IMR-90 (cell line): ENCODE data around the gene LUC7L. TPM values are rescaled to one million over a fixed set of nuclear protein-coding genes. Genes with fewer than 3 reads are reported as not detected.
A peak's percentile ranks its signal among the peaks of the same experiment; 100 is the strongest.

Experiments used
- ATAC-seq: fragments of 200-7000 bp; cut with Tn5 transposase; 2 replicates; pipeline ENCODE4 v1.9.1; 2020; ENCODE audit warnings: low read depth, mild to moderate bottlenecking, moderate library complexity
- BruUV-seq: library from RNA; stranded (reverse); fragments of 400-500 nt; replicated peaks from 2 replicates; lab custom pipeline; 2021; lab: Mats Ljungman, UMichigan
- CTCF ChIA-PET: fragments of 300-600 bp; formaldehyde crosslinking; extraction: SDS; loops from one replicate; lab custom pipeline; 2021; ENCODE audit warnings: antibody characterized with exemption; lab: Yijun Ruan, JAX
- POLR2A ChIA-PET: fragments of 300-600 bp; sonication (Branson Sonifier 250); formaldehyde crosslinking; loops from one replicate; lab custom pipeline; 2022; ENCODE audit warnings: antibody characterized with exemption; ENCODE audit not compliant: unreplicated experiment; lab: Charles Lee
- DNase-seq: peaks from one replicate; pipeline ENCODE4 v3.0.0; 2013
- H2AFZ ChIP-seq: replicated peaks from 2 replicates; pipeline ENCODE3; 2013; ENCODE audit warnings: low read length, mild to moderate bottlenecking; ENCODE audit not compliant: poor library complexity
- H2AK5ac ChIP-seq: 2 replicates; pipeline ENCODE4 v1.6.1; 2013; ENCODE audit warnings: low read depth, low read length, inconsistent platforms
- H2AK9ac ChIP-seq: replicated peaks from 2 replicates; pipeline ENCODE3; 2013; ENCODE audit warnings: mild to moderate bottlenecking, low read depth, low read length, moderate library complexity; ENCODE audit not compliant: poor library complexity
- H2BK120ac ChIP-seq: 2 replicates; pipeline ENCODE4 v1.6.1; 2013; ENCODE audit warnings: low read depth, low read length, inconsistent platforms
- H2BK15ac ChIP-seq: 3 replicates; pipeline ENCODE4 v1.6.1; 2013; ENCODE audit warnings: low read depth, low read length, inconsistent platforms
- H2BK20ac ChIP-seq: 2 replicates; pipeline ENCODE4 v1.6.1; 2013; ENCODE audit warnings: low read depth, mild to moderate bottlenecking, inconsistent platforms, low read length, moderate library complexity
- H2BK5ac ChIP-seq: 2 replicates; pipeline ENCODE4 v1.6.1; 2013; ENCODE audit warnings: mild to moderate bottlenecking, low read depth, low read length, inconsistent platforms; ENCODE audit not compliant: poor library complexity, severe bottlenecking
- H3K14ac ChIP-seq: replicated peaks from 2 replicates; pipeline ENCODE4 v1.6.1; 2013; ENCODE audit warnings: low read depth, low read length, inconsistent platforms
- H3K18ac ChIP-seq: 2 replicates; pipeline ENCODE4 v1.6.1; 2013; ENCODE audit warnings: low read depth, low read length, control low read depth
- H3K23ac ChIP-seq: 2 replicates; pipeline ENCODE4 v1.6.1; 2013; ENCODE audit warnings: low read depth, low read length, inconsistent platforms
- H3K27ac ChIP-seq: 2 replicates; pipeline ENCODE4 v1.5.1; 2013; ENCODE audit warnings: mild to moderate bottlenecking, control low read depth, low read length; ENCODE audit not compliant: insufficient read depth
- H3K27me3 ChIP-seq: 2 replicates; pipeline ENCODE4 v1.6.1; 2013; ENCODE audit warnings: low read length; ENCODE audit not compliant: control insufficient read depth, insufficient read depth
- H3K36me3 ChIP-seq: 2 replicates; pipeline ENCODE4 v1.6.1; 2013; ENCODE audit warnings: low read length, mixed read lengths; ENCODE audit not compliant: control insufficient read depth, insufficient read depth
- H3K4ac ChIP-seq: 2 replicates; pipeline ENCODE4 v1.6.1; 2013; ENCODE audit warnings: low read depth, low read length, inconsistent platforms
- H3K4me1 ChIP-seq: 2 replicates; pipeline ENCODE4 v1.6.1; 2013; ENCODE audit warnings: low read length, mixed read lengths; ENCODE audit not compliant: control insufficient read depth, insufficient read depth
- H3K4me2 ChIP-seq: 2 replicates; pipeline ENCODE4 v1.6.1; 2013; ENCODE audit warnings: low read depth, mild to moderate bottlenecking, control low read depth, low read length, moderate library complexity
- H3K4me3 ChIP-seq: 2 replicates; pipeline ENCODE4 v1.5.1; 2013; ENCODE audit warnings: low read depth, mild to moderate bottlenecking, control low read depth, low read length, moderate library complexity; ENCODE audit not compliant: insufficient read depth
- H3K56ac ChIP-seq: 2 replicates; pipeline ENCODE4 v1.6.1; 2013; ENCODE audit warnings: low read length, inconsistent platforms; ENCODE audit not compliant: insufficient read depth; ENCODE audit errors: extremely low read depth
- H3K79me1 ChIP-seq, 2 experiments: 2 replicates each; pipeline ENCODE4 v1.6.1; 2013; ENCODE audit warnings: low read length in 2 of 2, inconsistent platforms in 1 of 2, low read depth in 1 of 2
- H3K9ac ChIP-seq: 2 replicates; pipeline ENCODE4 v1.6.1; 2013; ENCODE audit warnings: low read depth, low read length, control low read depth
- H3K9me1 ChIP-seq: 2 replicates; pipeline ENCODE4 v1.6.1; 2013; ENCODE audit warnings: low read length, inconsistent platforms; ENCODE audit not compliant: insufficient read depth
- H3K9me3 ChIP-seq: 2 replicates; pipeline ENCODE4 v1.6.1; 2013; ENCODE audit warnings: low read length; ENCODE audit not compliant: control insufficient read depth, insufficient read depth
- H4K20me1 ChIP-seq: 2 replicates; pipeline ENCODE4 v1.6.1; 2013; ENCODE audit warnings: low read length, inconsistent platforms; ENCODE audit not compliant: insufficient read depth
- H4K5ac ChIP-seq: 2 replicates; pipeline ENCODE4 v1.6.1; 2013; ENCODE audit warnings: mild to moderate bottlenecking, low read depth, low read length, control low read depth
- H4K8ac ChIP-seq, 2 experiments: 2 replicates each; pipeline ENCODE4 v1.6.1; 2013; ENCODE audit warnings: low read depth in 2 of 2, low read length in 2 of 2, control low read depth in 1 of 2, inconsistent platforms in 1 of 2
- H4K91ac ChIP-seq: 2 replicates; pipeline ENCODE4 v1.6.1; 2013; ENCODE audit warnings: low read depth, low read length, inconsistent platforms; ENCODE audit not compliant: insufficient read depth
- CHD1 ChIP-seq: IDR thresholded peaks from 2 replicates; pipeline ENCODE4 v1.6.1; 2012; ENCODE audit warnings: low read depth, low read length, improper control_type of control experiment
- MXI1 ChIP-seq: IDR thresholded peaks from 2 replicates; pipeline ENCODE4 v1.6.1; 2012; ENCODE audit warnings: low read depth, mild to moderate bottlenecking, low read length, moderate library complexity, borderline replicate concordance
- POLR2A ChIP-seq: IDR thresholded peaks from 2 replicates; pipeline ENCODE4 v1.6.1; 2012; ENCODE audit warnings: mild to moderate bottlenecking, low read depth, low read length
- WGBS, 2 experiments: methylation state at CpG; one replicate each; pipeline versions ENCODE4 v1.1.5 to v1.1.7; 2013; ENCODE audit warnings: missing lambda C conversion rate in 2 of 2; ENCODE audit not compliant: insufficient read length in 1 of 2; ENCODE audit errors: extremely low coverage in 2 of 2; 5-methylcytosine and 5-hydroxymethylcytosine counted together
- dilution Hi-C: fragments of 300-500 bp; cut with HindIII; formaldehyde crosslinking; loops from one replicate; pipeline ENCODE4 v1.14.3; 2018; ENCODE audit warnings: low sequenced_read_pairs; ENCODE audit not compliant: unreplicated experiment
- in situ Hi-C: fragments of 300-500 bp; cut with MboI; formaldehyde crosslinking; loops from 3 replicates; pipeline ENCODE4 v1.14.3; 2019; ENCODE audit warnings: low sequenced_read_pairs, inconsistent platforms, mixed read lengths
- intact Hi-C: fragments of 100-400 bp; cut with micrococcal nuclease; formaldehyde crosslinking; loops from 2 replicates; pipeline ENCODE4 v1.10.0; 2022
- polyA plus RNA-seq, 3 experiments: library from polyadenylated mRNA; depleted of rRNA; stranded (reverse); fragments of >200 nt; gene quantifications; 2 replicates each; pipeline ENCODE4 v1.2.3, GENCODE V29; 2012; ENCODE audit warnings: low replicate concordance in 1 of 3
- total RNA-seq: library from RNA; depleted of rRNA; stranded (reverse); fragments of >200 nt; gene quantifications from 2 replicates; pipeline ENCODE4 v1.2.3, GENCODE V29; 2012

Gene LUC7L
- total and polyA plus RNA-seq, 2 of the 4 experiments (the other 2 are of a cell fraction): 21.5 to 55.6 TPM

GRCh38 chr16:239948-240277, 10.7 kb upstream of the LUC7L start:
- ATAC-seq (no peak), DNase-seq (peak; percentile 12)
- Histone ChIP-seq H2AK9ac (no peak overlapping the region), H3K4me3 (no peak overlapping the region), H3K79me1 (peaks cover 23 to 45% of the 10 kb centered on the region in 2 experiments), H3K36me3 (no peaks in the 10 kb centered on the region), H3K4me1 (peaks cover 4% of the 10 kb centered on the region), H3K9ac (no peak overlapping the region), H3K27me3 (no peaks in the 10 kb centered on the region), H3K18ac (no peak overlapping the region), H4K8ac (no peak overlapping the region), H4K20me1 (peaks cover 17% of the 10 kb centered on the region), H2BK120ac (no peak overlapping the region), H4K5ac (no peak overlapping the region), H4K91ac (no peak overlapping the region), H2AFZ (no peak overlapping the region), H3K14ac (no peak overlapping the region), H3K9me3 (no peaks in the 10 kb centered on the region), H3K9me1 (0 out of 2 replicates have a peak, but pooled peaks cover 8% of the 10 kb centered on the region), H3K27ac (no peak overlapping the region), H2BK15ac (no peak overlapping the region), H3K4me2 (peak overlapping the region; percentile 12; the same call in 1 of the 2 replicates), H2BK20ac (no peak overlapping the region), H3K4ac (no peak overlapping the region), H2BK5ac (no peak overlapping the region), H2AK5ac (no peak overlapping the region), H3K23ac (no peak overlapping the region), H3K56ac (no peak overlapping the region)
- dilution Hi-C loops (no loop called here), in situ Hi-C loops (no loop called here), intact Hi-C loops (loop anchor here (5.0 kb wide), 1 partner anchor 92 kb away; no protein-coding TSS in a partner anchor)
- ChIA-PET POLR2A (no interaction called here), CTCF (interaction anchor here (1.3 to 1.6 kb wide), 2 partner anchors 12 to 133 kb away, joined by 3 to 5 read pairs; no protein-coding TSS in a partner anchor)
- TF ChIP-seq CHD1: no peak
- no peak for TF ChIP-seq MXI1
- TF ChIP-seq POLR2A: no peak
- WGBS, 2 experiments: 0% methylated on average over 1 of the region's 3 CpGs; no CpG with 5 or more reads in 1 of the 2 experiments
- no TSS peak for BruUV-seq
